HG03565 (cell line): ENCODE measurements around the gene TRIM7.
"Not testable (repeated sequence)": the region's sequence is repeated elsewhere in the genome, so short reads cannot be mapped to it uniquely, and the experiment has no call there.

ENCODE experiments used
- ATAC-seq: cut with Tn5 transposase; IDR thresholded peaks from one replicate; pipeline ENCODE4 v1.9.1; 2021; ENCODE audit warnings: mild to moderate bottlenecking, moderate library complexity; ENCODE audit not compliant: unreplicated experiment

TRIM7 gene

DNA sequence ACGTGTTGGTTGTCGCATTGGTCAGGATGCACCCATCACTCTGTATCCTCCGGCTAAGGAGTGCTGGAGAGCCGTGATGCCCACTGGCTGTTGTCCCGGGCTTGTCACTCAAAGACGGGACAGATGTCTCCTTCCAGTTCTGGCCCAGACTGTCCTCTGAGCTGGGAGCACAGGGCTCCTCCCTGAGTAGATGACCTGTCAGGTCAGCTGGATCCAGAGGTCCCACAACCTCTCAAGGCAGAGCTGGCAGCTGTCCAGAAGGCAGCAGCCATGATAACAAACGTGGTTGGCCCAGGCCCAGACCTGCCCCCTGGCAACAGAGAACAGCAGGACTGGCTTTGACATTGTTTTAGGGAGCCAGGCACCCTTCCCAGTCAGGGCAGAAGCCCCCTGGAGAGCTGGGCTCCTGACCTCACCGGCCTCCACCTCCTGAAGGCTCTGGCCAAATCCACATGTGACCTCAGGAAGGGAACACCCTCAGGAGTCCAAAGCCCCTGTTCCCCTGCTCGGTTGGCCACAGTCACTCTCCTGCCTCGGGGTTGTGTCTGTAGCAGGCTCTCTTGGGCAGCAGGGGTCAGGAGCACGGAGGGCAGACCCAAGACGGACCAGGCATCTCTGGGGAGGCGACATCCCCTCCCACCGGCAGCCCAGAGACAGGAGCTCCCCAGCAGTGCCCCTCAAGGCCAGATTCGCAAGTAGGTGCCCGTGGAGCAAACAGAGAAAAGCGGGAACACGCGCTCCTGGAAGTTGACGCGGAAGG is 10.3 kb downstream of the TRIM7 start:
- no peak for ATAC-seq

- ATAC-seq, result no peak
These were observed 11.3 kb downstream of the TRIM7 start for GRCh38 chr5:181193656-181194055.

DNA sequence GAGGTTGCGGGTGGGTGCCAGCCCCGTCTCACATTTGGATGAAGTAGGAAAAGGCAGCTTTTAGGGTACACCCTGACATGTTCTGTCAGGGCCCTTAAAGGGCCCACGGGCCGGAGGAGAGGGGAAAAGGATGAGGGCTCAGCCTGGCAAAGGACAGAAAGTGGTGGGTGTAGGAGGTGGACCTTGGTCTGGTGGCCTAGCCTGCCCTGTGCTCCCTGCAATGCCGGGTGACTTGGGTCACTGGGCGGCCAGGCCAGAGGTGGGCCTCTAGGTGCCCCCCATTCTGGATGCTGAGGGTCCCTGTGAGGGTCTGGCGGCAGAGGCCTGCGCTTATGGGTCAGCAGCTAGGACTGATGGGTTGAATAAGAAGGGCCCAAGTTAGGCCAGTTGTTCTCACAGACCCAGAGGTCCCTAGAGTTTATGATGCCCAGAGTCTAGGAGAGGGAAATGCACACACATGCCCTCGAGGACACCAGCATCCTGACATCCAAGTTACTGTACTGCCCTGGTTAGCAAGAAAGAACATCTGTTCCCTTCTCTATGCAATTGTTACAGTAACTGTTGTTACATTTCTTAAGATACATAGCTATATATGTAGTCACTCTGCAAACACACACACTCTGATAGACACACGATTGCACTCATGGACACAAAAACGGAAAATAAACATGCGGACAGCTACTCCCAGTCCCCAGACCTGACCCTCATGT is 12.5 kb downstream of the TRIM7 start:
- ATAC-seq, result no peak

DNA sequence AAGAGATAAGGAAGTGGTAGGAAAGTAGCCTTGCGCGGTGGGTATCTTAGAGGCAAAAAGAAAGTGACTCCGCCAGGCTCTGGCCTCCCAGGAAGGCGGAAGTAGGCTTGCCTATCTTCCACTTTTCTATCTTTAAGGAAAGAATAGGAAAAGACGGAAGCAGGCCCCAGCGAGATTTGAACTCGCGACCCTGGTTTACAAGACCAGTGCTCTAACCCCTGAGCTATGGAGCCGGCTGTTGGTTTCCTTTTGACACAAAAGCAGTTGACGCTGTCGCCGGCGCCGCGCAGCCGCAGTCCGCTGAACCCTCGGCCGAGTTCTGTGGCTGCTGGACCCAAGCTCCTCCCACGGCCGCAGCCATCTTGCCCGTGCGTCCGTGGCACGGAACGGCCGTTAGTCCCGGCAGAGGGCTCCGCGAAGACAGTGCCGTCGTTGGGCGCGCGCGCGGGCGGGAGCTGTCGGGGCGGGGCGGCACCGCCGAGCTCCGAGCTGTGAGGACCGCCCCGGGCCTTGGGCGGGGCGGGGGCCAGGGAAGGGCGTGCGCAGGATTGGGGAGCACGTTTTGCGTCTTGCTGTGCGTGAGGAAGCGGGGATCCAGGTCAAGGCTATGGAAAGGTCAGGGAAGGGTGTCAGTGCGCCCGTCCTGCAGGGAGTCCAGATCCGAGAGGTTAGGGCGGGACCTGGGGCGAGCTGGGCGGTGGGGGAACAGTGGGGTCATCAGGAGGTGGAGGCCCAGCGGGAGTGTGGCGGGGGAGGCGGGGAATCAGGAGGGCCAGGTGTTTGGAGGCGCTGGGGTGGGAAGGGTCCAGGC is 13.3 kb downstream of the TRIM7 start:
- peak; percentile 49 for ATAC-seq

GRCh38 chr5:181190711-181191525 is 14.1 kb downstream of the TRIM7 start:
- ATAC-seq, result no peak

DNA sequence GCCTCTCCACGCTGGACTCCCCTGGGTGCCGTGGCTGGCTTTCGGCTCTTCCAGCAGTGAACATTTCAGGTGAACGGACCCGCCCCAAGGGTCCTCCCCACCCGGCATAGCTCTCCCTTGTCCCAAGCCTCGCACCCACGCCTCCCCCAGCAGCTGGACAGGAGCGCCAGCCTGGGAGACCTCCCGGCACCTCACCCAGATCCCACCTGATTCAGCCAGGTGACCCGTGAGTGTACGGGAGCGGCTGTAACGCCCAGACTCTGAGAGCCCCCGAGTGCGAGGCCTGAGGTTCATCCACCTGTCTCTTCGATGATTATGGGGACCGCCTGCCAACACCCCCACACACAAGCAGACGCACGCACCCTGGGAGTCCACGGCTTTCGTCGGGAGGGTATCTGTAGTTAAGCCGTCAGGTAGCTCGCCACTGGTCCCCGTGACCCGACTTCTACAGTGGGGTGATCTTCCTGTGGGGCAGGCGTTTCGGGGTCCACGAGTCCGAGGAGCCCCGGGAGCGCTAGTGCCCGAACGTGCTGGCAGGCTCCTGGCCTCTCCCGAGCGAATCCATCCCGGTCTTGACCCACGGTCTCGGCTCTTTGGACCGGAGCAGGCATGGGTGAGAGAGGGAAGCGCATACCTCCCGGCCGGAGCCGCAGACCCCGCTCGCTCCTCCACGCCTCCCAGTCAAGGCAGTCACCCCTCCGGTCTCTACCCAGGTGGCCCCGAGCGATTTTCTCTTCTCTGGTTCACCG is 14.9 kb downstream of the TRIM7 start:
- no peak for ATAC-seq

- ATAC-seq, result no peak
These were observed 15.5 kb downstream of the TRIM7 start for GRCh38 chr5:181189363-181189961.

DNA sequence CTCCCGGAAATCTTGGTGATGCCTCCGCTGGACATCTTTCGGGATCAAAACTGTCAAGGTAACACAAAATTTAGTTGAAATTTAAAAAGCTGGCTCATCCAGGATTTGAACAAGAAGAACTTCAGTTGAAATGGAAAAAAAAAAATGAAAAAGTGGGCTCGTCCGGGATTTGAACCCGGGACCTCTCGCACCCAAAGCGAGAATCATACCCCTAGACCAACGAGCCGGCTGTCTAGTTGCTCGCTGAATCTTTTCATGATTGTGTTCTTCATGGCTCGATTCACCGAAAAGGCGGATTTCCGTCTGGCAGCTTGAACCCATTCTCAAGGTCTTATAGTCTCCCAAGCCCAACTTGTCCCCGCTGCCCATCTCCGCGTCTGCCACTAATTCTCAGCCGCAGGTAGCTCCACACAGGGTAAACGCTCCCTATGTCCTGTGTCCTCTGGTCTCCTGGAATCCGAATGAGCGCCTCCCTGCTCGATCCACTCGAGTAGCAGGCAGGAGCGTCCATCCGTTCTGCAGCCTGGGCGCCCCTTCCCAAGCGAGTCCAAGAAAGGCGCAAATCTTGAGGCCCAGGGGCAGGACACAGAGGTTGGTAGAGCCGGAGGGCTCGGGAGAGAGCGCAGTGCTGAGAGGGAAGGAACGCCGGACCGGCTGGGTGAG is 16.2 kb downstream of the TRIM7 start:
- ATAC-seq, result no peak

DNA sequence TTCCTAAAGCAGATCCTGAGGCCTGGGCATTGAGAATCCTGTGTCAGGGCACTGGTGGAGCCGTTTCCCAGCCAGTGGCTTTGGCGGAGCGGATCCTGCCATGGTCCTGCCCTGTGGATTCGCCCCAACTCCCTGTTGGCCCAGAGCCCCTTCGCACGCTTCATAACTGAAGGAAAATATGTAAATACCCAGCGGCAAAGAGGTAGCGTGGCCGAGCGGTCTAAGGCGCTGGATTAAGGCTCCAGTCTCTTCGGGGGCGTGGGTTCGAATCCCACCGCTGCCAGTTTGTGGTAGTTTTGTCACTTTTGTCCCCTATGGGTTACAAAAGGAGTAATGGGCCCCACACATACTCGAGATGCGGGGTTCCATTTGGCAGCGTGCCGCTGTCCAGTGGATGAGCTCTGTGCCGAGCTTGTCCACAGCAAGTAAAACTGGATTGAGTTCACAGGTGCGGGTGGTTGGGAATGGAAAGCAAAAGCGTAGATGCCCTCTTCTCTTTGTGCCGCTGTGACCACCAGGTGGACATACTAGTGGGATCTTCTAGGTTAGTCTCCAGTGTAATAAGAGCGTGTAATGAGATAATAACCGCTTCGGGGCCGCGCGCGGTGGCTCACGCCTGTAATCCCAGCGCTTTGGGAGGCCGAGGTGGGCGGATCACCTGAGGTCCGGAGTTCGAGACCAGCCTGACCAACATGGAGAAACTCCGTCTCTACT is 17.3 kb downstream of the TRIM7 start:
- no peak for ATAC-seq

GRCh38 chr5:181186986-181187499 is 18.0 kb downstream of the TRIM7 start:
- ATAC-seq, result no peak

- no peak for ATAC-seq
These were observed 19.0 kb downstream of the TRIM7 start for GRCh38 chr5:181186022-181186421.

- ATAC-seq, result no peak
These were observed 19.4 kb downstream of the TRIM7 start for GRCh38 chr5:181185560-181185959.

- ATAC-seq, result no peak
These were observed 20.2 kb downstream of the TRIM7 start for GRCh38 chr5:181184845-181185216.

GRCh38 chr5:181182651-181183050 is 22.3 kb downstream of the TRIM7 start:
- no peak for ATAC-seq

DNA sequence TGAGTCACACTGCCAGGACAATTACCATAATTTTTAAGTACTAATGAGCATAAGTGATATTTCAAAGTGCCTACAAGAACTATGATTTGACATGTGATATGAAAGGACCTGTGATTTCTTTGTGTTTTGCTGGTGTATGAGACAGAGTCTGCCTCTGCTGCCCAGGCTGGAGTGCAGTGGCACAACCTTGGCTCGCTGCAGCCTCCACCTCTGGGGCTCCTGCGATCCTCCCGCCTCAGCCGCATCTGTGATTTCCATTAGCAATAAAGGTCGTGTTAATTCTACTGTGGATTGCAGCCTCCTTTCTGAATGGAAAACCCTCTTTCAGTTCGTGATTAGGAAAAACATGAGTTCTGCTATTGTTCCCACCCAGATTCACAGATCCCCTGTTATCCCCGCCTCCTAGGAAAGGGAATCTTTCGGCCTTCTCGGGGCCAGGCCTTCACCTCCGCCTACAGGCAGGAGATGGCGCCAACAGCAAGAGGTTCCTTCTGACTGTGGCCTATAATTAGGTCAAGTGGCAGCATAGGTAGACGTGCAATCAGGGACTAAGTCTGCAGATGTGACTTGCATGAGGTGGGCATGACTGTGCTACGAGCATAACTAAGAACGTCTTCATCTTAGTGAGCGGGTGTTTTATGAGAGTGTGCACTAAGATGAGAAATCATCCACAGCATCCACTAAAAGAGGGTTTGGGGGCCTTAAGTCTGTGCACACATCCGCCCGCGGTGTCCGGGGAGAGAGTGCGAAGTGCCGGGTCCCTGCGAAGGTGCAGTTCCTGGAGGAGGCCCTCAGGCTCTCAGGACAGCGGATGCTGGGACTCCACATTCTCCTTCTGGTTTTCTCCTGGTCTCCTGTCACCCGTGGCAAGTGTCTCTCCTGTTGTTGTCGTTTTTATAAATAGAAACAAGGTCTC is 23.1 kb downstream of the TRIM7 start:
- no peak for ATAC-seq

- not testable (repeated sequence) for ATAC-seq
These were observed 27.4 kb downstream of the TRIM7 start for GRCh38 chr5:181177559-181177958.

- ATAC-seq, result no peak
These were observed 28.6 kb downstream of the TRIM7 start for GRCh38 chr5:181176254-181176952.
